Measurements from ENCODE around the gene SLC35F1.
A peak's percentile ranks its signal among the peaks of the same experiment; 100 is the strongest.

SLC35F1 gene

GRCh38 chr6:118284736-118285360, 377.8 kb downstream of the SLC35F1 start:
- peak; percentile 63 for ATAC-seq

GRCh38 chr6:118285791-118286190, 378.7 kb downstream of the SLC35F1 start:
- ATAC-seq, result no peak
- TF ChIP-seq BACH2 (CRISPR knock-in tag; IDR thresholded peaks at IDR 0.05; ENCODE audit: borderline replicate concordance) (no peak), RARB (CRISPR knock-in tag; IDR thresholded peaks at IDR 0.05) (no peak), PATZ1 (CRISPR knock-in tag; IDR thresholded peaks at IDR 0.05; ENCODE audit: borderline replicate concordance) (no peak), ZFP30 (CRISPR knock-in tag; IDR thresholded peaks at IDR 0.05) (no peak), ZNF70 (CRISPR knock-in tag; IDR thresholded peaks at IDR 0.05) (no peak), POU6F1 (CRISPR knock-in tag; IDR thresholded peaks at IDR 0.05; ENCODE audit: borderline replicate concordance, low read depth) (no peak), ZC3H10 (CRISPR knock-in tag; IDR thresholded peaks at IDR 0.05) (no peak), PPARA (CRISPR knock-in tag; IDR thresholded peaks at IDR 0.05; ENCODE audit: borderline replicate concordance) (no peak), ZNF8 (CRISPR knock-in tag; IDR thresholded peaks at IDR 0.05) (no peak), TOX (CRISPR knock-in tag; IDR thresholded peaks at IDR 0.05; ENCODE audit: borderline replicate concordance) (no peak), OSR1 (CRISPR knock-in tag; IDR thresholded peaks at IDR 0.05) (no peak), ISL1 (CRISPR knock-in tag; IDR thresholded peaks at IDR 0.05) (no peak), CSDC2 (CRISPR knock-in tag; IDR thresholded peaks at IDR 0.05) (no peak), ZFP3 (CRISPR knock-in tag; IDR thresholded peaks at IDR 0.05) (no peak)
- TF ChIP-seq, protein P1, sequence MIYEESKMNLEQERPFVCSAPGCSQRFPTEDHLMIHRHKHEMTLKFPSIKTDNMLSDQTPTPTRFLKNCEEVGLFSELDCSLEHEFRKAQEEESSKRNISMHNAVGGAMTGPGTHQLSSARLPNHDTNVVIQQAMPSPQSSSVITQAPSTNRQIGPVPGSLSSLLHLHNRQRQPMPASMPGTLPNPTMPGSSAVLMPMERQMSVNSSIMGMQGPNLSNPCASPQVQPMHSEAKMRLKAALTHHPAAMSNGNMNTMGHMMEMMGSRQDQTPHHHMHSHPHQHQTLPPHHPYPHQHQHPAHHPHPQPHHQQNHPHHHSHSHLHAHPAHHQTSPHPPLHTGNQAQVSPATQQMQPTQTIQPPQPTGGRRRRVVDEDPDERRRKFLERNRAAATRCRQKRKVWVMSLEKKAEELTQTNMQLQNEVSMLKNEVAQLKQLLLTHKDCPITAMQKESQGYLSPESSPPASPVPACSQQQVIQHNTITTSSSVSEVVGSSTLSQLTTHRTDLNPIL (CRISPR knock-in tag; IDR thresholded peaks at IDR 0.05; ENCODE audit: low read depth), result no peak

More at GRCh38 chr6:118284736-118285360, 377.8 kb downstream of the SLC35F1 start:
- TF ChIP-seq ESRRG (CRISPR knock-in tag; IDR thresholded peaks at IDR 0.05), result no peak
- TF ChIP-seq ISL1 (CRISPR knock-in tag; IDR thresholded peaks at IDR 0.05), result no peak
- TF ChIP-seq OSR1 (CRISPR knock-in tag; IDR thresholded peaks at IDR 0.05), result no peak
- TF ChIP-seq TOX (CRISPR knock-in tag; IDR thresholded peaks at IDR 0.05; ENCODE audit: borderline replicate concordance), result no peak
- no peak for TF ChIP-seq ZNF565 (CRISPR knock-in tag; conservative IDR thresholded peaks at IDR 0.05; ENCODE audit: low read depth)
- TF ChIP-seq BACH2 (CRISPR knock-in tag; IDR thresholded peaks at IDR 0.05; ENCODE audit: borderline replicate concordance), result no peak
- no peak for TF ChIP-seq POU6F1 (CRISPR knock-in tag; IDR thresholded peaks at IDR 0.05; ENCODE audit: borderline replicate concordance, low read depth)
- TF ChIP-seq ZFP3 (CRISPR knock-in tag; IDR thresholded peaks at IDR 0.05), result no peak
- TF ChIP-seq PATZ1 (CRISPR knock-in tag; IDR thresholded peaks at IDR 0.05; ENCODE audit: borderline replicate concordance), result no peak
- TF ChIP-seq ZNF8 (CRISPR knock-in tag; IDR thresholded peaks at IDR 0.05), result no peak
- no peak for TF ChIP-seq ZC3H10 (CRISPR knock-in tag; IDR thresholded peaks at IDR 0.05)
- TF ChIP-seq, protein P1 (CRISPR knock-in tag; IDR thresholded peaks at IDR 0.05; ENCODE audit: low read depth), result no peak
- TF ChIP-seq, protein P2, sequence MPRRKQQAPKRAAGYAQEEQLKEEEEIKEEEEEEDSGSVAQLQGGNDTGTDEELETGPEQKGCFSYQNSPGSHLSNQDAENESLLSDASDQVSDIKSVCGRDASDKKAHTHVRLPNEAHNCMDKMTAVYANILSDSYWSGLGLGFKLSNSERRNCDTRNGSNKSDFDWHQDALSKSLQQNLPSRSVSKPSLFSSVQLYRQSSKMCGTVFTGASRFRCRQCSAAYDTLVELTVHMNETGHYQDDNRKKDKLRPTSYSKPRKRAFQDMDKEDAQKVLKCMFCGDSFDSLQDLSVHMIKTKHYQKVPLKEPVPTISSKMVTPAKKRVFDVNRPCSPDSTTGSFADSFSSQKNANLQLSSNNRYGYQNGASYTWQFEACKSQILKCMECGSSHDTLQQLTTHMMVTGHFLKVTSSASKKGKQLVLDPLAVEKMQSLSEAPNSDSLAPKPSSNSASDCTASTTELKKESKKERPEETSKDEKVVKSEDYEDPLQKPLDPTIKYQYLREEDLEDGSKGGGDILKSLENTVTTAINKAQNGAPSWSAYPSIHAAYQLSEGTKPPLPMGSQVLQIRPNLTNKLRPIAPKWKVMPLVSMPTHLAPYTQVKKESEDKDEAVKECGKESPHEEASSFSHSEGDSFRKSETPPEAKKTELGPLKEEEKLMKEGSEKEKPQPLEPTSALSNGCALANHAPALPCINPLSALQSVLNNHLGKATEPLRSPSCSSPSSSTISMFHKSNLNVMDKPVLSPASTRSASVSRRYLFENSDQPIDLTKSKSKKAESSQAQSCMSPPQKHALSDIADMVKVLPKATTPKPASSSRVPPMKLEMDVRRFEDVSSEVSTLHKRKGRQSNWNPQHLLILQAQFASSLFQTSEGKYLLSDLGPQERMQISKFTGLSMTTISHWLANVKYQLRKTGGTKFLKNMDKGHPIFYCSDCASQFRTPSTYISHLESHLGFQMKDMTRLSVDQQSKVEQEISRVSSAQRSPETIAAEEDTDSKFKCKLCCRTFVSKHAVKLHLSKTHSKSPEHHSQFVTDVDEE (CRISPR knock-in tag; IDR thresholded peaks at IDR 0.05), result no peak
- no peak for TF ChIP-seq ZNF70 (CRISPR knock-in tag; IDR thresholded peaks at IDR 0.05)
- no peak for TF ChIP-seq ARNTL (CRISPR knock-in tag; IDR thresholded peaks at IDR 0.05; ENCODE audit: borderline replicate concordance, low read depth)
- no peak for TF ChIP-seq RARB (CRISPR knock-in tag; IDR thresholded peaks at IDR 0.05)
